ENCODE results near the gene KLHL26.

The KLHL26 gene

DNA sequence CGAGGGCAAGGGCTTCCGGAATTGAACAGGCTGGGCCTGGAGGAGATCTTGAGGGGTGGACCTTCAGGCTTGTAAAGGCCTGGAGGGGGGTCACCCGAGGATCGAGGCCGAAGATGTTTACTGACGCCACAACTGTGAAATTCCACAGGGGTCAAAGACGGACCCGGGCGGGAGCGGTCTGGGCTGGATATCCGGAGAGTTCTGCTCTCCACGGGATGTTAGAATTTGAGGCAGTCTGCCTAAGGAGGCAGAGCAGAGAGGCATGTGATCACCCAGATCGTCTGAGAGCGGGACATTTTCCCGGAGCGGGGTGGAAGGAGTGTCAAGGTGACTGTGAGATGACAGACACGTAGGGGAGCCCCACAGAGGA is 13.2 kb downstream of the KLHL26 start:
- no peak for DNase-seq

DNA sequence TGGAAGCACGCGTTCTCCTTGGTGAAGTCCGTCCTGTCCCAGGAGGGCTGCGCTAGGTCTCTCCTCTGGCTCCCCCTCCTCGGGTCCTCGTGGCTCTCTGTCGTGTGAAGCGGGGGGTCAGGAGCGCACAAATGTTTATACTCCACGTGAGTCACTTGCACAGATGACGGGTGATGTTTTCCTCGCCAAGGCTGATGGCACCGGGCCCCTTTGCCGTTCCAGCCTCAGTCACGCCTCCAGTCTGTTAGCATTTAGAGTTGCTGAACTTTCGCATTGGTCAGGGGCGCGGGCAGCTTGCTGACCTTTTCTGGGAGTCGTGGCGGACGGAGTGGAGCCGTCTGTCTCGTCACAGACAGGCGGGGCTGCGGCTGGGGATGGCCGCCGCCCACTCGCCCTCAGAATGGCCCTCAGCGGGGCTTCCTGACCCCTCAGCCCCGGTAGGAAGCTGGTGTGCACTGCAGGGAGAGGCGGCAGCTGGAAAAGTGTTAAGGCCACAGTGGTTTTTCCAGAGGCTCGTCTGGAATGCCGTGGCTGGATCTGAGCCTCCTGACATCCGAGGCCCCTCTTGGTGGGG is 13.7 kb downstream of the KLHL26 start:
- no peak for DNase-seq

DNA sequence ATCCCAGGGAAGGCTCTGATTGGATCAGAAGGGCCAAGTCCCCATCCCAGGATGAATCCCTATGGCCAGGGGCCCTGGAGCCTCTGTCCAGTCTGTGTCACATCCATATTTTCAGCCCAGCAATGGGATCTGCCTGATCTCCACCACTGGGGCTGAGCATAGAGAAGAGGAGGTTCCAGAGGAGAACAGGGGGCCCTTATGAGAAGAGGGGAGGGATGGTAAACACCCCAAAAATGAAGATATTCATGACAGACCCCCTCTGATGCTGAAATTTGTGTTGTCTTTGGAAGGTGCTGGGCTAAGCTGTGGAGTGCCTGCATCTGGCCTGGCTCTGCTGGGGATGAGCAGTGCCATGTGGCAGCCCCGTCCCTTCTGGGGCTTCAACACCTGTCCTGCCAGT is 14.5 kb downstream of the KLHL26 start:
- DNase-seq = no peak

DNA sequence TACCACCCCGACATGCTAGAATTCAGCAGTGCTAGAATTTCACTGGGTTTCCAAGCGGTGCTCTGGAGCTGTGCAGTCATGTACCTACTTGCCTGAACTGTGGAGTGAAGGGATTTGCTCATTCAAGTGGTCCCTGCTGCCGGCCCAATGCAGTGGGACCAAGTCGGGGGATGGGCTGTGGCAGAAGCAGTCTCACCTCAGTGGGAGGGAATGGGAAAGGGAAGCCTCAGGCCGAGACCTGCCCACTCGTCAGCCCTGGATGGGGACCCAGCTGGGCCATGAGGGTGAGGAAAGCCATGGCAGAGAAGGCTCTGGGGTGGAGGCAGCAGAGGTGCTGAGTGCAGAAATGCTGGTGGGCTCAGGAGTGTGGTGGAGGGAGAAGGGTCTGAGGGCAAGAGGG is 14.9 kb downstream of the KLHL26 start:
- DNase-seq = no peak

DNA sequence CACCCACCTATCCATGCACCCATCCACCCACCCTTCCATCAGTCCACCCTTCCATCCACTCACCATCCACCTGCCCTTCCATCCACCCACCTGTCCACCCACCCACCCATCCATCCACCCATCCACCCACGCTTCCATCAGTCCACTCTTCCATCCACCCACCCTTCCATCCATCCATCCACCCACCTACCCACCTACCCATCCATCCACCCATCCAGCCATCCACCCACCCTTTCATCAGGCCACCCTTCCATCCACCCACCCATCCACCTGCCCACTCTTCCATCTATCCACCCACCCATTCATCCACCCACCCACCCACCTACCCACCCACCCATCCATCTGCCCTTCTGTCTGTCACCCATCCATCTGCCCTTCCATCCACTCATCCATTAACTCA is 17.0 kb downstream of the KLHL26 start:
- DNase-seq = no peak

DNA sequence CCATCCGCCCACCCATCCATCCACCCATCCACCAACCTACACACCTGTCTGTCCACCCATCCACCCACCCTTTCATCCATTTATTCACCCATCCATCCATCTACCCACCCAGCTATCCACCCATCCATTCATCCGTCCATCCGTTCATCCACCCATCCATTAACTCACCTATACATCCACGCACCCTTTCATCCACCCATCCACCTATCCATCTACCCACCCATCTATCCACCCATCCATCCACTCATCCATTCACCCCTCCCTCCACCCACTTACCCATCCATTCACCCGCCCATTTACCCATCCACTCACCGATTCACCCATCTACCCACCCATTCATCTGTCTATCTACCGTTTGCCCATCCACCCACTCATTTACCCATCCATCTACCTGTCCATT is 17.6 kb downstream of the KLHL26 start:
- DNase-seq = no peak

DNA sequence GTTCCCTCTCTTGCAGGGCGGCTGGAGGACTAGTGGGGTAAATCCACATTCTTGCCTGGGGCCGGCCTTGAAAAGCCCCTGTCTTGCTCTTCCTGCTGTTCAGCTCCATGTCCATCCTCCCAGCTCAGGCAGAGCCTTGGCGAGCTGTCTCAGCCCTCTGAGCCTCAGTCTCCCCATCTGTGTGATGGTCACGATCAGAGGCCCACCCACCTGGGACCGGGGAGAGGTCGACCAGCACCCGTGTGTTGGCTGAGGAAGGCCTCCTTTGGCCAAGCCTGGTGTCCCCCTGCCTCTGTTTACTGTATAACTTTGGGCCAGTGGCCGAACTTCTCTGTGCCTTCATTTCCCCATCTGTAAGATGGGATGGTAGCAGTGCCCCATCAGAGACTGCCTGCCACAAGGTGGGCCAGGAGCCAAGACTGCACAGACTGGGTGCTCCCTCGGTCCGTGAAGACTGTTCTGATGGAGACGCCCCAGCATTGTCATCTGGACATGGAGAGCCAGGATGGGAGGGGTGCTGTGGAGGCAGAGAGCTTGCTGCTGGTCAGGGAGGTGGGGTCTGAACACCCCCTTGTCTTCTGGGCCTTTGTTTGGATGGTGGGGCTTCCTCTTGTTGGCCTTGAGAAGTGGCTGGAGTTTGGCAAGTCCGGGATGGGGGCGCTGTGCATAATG is 18.5 kb downstream of the KLHL26 start:
- DNase-seq = no peak

DNA sequence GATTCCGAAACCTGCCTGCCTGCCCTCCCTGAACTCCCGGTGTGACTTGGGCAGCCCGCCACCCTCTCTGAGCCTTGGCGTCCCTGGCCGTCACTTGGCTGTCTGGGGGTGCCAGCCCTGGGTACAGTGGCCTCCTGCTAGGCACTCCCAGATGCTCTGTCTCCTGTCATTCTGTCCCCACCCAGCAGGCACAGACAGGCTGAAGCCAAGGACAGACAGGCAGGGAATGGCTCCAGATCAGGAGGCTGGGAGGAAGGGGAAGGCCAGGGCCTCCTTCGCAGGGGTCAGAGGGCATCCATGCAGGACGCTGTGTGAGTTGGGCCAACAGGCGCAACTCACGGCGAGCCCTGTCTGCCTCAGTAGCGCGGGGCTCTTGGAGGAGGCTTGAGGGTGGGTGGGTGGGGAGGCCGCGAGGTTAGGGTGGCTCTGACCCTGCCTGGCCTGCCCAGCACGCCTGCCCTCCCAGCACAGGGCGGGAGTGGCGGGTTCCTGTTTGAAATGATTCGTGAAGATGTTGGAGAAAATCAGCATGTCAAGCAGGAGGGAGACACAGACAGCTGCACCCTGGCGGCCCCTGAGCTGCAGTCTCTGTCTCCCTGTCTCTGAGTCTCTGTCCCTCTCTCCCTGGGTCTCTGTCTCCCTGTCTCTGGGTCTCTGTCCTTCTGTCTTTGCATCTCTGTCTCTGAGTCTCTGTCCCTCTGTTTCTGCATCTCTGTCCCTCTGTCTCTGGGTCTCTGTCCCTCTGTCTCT is 19.7 kb downstream of the KLHL26 start:
- no peak for DNase-seq

DNA sequence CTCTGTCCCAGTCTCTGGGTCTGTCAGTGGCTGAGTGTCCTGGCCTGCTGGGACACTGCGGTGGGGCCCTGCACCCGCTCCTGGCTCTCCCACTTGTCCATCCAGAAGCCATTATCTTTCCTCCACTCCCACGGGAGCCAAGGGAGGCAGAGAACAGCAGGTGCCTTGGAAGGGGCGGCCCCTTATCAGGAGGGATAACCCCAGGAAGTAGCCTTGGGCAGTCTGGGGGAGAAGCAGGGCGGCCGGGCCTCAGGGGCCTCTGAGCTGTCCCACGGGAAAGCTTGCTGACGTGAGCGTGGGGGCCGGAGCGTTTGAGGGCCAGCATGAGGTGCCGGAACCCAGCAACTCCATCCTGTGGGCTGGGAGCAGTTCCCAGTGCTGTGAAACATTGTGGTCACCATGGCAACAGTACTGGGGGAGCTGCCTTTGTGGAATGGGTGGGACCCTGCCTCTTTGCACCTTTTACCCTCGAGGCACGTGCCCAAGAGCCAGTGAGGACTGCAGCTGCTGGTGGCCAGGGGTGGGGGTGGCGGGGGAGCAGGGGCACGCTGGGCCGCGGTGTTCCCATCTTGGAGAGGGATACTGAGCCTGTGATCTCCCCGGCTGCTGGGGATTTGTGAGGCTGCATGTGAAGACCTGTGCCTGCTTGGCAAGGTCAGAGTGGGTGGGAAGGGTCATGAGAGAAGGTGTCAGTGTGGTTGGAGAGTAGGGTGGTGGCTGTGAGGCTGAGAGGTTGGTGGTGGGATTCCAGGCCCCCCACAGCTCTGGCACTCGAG is 20.9 kb downstream of the KLHL26 start:
- DNase-seq = no peak

DNA sequence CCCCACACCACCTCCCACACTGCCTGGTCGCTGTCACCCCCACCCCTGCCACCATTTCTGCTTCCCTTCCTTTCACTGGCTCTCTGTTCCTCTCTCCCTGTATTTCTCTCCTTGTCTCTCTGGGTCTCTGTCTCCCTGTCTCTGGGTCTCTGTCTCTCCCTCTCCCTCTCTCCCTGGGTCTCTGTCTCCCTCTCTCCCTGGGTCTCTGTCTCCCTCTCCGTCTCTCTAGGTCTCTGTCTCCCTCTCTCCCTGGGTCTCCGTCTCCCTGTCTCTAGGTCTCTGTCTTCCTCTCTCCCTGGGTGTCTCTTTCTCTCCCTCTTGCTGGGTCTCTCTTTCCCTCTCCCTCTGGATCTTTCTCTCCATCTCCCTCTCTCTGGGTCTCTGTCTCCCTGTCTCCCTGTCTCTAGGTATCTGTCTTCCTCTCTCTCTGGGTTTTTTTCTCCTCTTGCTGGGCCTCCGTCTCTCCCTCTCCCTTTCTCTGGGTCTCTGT is 21.6 kb downstream of the KLHL26 start:
- DNase-seq = no peak

DNA sequence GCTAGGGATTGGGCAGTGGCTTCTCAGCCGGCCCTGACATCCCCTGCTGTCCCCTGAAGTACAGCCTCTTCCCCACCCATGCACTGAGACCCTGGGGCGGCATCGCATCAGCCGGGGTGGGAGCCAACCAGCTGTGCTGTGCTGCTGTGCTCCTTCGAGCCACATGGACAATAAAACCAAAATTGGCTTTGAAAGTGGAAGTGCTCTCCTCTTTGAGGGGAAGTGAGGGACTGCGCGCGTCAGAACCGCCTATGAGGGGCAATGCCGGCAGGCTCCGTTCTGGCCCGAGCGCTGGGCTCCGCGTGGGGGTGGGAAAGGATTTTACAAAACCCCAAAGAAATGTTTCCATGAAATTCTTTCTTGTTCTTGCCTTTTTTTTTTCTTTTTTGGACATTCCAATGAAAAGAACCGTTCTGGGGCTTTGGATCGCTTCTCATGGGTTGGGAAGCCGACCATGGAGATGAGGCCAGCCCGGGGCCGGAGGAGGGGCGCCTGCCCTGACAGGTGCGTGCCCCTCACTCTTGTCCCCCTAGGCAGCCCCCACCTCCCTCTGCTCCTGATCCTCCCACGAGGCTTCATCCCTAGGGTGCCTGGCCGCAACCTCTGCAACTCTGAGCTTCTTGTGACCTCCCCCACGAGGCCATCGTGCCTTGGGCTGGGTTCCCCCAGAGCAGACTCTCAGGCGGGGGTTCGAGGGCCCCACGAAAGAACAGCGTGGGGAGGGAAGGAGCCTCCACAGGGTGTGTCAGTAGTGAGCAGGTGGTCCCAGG is 22.6 kb downstream of the KLHL26 start:
- no peak for DNase-seq

DNA sequence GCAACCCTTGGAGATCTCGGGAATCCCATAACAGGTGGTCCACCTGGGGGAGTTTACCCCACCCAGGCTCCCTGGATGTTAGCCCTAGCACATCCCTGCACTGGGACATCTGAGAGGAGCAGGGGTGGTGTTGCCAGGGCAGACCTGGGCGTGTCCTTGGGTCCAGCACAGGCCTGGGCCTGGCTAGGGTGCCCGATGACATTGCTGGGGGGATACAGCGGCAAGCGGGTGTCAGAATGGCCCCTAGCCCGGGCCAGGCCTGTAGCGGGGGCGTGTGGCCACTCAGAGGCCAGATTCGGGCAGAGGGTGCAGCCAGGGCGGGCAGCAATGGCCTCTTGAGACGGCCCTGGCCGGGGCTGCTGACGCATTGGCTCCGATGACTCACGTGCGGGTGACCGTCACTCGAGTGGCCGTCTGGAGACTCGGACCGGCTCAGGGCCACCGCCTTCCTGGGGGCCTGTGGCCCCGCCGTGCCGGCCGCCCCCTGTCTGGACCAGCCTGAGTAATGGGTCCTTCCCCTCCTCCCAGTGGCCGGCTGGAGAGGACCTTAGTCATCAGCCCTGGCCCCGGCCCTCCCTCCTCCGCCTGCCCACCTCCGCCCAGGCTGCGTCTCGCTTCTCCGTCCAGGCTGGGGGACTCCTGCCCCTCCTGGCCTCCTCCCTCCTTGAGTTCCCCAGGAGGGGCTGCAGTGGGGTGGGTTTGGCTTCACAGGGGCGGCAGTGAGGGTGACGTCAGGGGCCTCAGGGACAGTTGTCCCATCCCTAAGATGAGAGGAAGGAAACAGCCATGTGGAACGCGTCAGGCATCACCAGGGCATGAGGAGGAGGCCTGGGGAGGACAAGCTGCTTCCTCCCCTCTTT is 23.5 kb downstream of the KLHL26 start:
- DNase-seq = no peak

DNA sequence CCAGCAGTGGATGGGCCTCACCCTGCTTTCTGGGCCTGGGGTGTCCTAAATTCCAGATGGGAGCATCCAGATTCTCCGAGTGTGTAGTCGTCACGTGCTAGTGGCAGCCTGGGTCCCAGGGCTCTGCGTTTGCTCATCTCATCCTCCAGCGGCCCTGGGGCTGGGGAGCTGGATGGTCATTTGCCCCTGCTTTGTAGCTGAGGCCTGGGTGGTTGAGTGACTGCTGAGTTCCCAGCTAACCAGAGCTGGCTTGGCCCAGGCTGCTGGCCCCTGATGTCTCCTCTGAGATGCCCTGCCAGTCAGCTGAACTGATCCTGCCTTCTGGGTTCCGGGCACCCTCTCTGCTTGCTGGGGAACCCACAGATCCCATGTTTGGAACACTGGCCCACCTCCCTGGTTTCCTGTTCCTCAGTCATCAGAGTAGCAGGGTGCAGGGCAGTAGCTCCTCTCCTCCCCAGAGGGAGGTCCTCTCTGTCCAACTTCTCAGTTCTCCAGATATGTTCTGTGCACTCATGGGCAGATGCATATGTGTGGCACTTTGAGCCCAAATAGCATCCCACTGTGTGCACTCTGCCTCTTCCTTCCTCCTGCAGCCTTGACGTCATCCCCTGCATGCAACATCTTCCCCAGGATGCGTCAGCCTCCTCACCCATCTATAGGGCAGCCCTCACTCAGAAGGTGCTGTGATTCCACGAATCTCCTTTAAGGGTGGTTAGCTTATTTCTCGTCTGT is 24.3 kb downstream of the KLHL26 start:
- DNase-seq = no peak

DNA sequence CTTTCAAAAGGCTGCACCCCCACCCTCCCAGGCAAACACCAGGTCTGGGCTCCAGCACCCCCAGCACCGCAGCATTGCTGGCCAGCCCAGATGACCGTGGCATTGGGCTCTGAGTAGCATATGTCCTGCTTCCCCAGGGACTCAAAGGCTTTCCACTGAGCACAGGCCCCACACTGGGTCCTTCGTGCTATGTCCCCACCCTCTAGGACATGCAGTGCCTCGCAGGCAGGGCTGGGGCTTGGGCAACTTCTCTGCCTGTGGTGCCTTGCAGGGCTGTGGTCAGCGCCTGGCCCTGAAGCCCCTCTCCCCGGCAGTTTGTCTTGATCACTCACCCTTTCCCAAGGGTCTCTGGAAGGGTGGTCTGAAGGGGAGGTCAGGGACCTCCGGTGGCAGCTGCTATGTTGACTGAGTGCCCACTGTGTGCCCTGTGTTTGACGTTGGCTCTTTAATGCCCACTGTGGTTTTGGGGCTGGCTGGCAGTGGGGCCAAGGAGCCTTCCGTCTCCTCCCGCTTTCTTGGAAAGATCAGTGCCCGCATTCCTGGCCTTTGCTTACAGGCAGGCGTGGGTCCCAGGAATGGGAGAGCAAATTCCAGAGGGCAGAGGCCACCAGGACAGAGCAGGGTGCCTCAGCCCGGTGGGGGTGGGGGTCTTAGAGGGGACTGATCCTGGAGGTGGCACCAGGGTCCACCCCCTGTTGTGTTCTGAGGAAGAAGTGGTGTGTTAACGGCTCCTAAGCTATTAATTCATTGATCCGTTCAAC is 26.3 kb downstream of the KLHL26 start:
- DNase-seq = no peak

DNA sequence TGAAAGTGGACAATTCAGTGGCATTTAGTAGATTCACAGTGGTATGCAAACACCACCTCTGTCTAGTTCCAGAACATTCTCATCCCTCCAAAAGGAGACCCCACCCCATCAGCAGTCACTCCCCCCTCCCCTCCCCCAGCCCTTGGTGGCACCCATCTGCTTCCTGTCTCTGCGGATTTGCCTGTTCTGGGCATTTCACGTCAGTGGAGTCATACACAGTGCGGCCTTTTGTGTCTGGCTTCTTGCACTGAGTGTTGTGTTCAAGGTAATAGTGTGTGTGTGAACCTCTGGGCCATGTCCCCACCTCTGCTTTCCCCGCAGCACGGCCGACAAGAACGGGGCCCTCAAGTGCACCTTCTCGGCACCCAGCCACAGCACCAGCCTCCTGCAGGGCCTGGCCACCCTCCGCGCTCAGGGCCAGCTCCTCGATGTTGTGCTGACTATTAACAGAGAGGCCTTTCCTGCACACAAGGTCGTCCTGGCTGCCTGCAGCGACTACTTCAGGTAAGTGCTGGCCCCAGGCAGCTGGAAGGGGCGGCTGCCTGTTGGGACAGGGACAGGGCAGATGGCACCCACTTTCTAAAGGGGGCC is 27.2 kb downstream of the KLHL26 start:
- no peak for DNase-seq

DNA sequence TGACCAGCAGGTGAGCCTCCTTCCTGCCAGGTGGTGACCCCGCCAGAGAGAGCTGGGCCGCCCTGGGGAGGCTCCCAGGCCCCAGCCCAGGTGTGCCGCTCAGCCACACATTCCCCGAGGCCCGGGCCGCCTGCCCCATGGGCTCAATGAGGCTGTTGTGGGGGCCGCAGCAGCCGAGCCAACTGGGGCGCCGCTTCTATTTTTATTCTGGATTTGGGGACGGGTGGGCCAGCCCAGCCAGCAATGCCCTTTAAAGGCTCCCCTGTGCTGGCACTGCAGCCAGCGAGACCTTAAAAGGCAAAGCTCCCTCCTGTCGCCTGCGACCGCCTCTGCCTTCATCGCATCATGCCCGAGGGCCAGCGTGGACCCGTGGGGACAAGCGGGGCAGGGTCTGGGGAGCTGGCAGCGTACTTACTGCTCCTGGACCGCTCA is 29.0 kb downstream of the KLHL26 start:
- no peak for DNase-seq

DNA sequence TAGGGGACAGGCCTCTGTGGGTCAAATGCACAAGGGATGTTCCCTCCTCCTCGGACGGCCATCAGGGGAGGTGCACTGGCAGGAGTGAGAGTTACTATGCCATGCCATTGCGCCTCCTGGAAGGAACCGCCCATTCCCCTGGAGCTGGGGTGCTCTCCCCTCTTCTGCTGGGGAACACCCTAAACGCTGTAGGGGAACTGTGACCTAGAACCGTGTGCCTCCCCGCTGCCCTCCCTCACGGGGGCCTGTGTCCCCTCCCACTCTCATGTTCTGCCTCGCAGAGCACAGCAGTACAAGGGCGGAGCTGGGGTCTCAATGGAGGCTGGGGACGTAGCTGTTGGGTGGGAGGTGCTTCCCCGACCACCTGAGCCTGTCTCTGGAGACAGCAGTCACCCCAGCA is 29.5 kb downstream of the KLHL26 start:
- DNase-seq = no peak

DNA sequence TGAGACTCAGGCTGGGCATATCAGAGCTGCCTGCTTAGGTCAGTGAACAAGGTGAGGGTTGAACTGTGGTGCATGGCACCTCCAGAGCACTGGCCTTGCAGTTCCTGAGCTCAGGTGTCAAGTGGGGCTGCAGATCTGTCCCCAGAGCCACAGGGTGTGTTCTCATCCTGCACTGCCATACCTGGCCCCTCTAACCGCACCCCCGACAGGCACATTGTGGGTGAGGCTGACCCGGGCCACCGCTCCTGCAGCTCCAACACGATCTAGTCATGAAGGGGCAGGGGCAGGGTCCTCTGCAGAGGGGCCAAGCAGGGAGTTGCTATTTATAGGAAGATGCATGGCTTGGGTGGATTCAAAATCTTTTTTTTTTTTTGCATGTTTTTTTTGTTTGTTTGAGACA is 30.0 kb downstream of the KLHL26 start:
- DNase-seq = no peak

DNA sequence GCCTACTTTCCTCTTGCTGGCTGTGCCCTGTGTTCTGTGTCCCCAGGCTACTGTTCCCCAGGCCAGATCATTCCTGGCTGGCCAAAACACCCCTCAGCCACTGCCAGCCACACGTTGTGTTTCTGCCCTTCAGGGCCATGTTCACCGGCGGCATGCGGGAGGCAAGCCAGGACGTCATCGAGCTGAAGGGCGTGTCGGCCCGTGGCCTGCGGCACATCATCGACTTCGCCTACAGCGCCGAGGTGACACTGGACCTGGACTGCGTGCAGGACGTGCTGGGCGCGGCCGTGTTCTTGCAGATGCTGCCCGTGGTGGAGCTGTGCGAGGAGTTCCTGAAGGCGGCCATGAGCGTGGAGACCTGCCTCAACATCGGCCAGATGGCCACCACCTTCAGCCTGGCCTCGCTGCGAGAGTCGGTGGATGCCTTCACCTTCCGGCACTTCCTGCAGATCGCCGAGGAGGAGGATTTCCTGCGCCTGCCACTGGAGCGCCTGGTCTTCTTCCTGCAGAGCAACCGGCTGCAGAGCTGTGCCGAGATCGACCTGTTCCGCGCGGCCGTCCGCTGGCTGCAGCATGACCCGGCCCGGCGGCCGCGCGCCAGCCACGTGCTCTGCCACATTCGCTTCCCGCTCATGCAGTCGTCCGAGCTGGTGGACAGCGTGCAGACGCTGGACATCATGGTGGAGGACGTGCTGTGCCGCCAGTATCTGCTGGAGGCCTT is 30.9 kb downstream of the KLHL26 start:
- DNase-seq = no peak

Data from NCI-H774 (cell line).